BE2C (cell line): ENCODE measurements around the gene SHANK3.

Experiments
- DNase-seq: peaks from one replicate; pipeline ENCODE4 v3.0.0-alpha.2; 2020
- H3K27me3 ChIP-seq: fragments of 250-450 bp; sonication (Bioruptor Pico); 2 replicates; pipeline ENCODE4 v1.5.1; 2020; ENCODE audit warnings: mild to moderate bottlenecking
- H3K36me3 ChIP-seq: fragments of 250-450 bp; sonication (Bioruptor Pico); 2 replicates; pipeline ENCODE4 v1.5.1; 2020; ENCODE audit warnings: mild to moderate bottlenecking
- H3K4me1 ChIP-seq: fragments of 250-450 bp; sonication (Bioruptor Pico); 2 replicates; pipeline ENCODE4 v1.5.1; 2020
- H3K4me3 ChIP-seq: 2 replicates; pipeline ENCODE4 v1.5.1; 2011; ENCODE audit warnings: low read depth, low read length
- H3K9me3 ChIP-seq: fragments of 250-450 bp; sonication (Bioruptor Pico); 2 replicates; pipeline ENCODE4 v1.5.1; 2020
- CTCF ChIP-seq: IDR thresholded peaks from 2 replicates; pipeline ENCODE4 v1.5.1; 2012; ENCODE audit warnings: mild to moderate bottlenecking, low read depth, low read length

SHANK3 gene

DNA sequence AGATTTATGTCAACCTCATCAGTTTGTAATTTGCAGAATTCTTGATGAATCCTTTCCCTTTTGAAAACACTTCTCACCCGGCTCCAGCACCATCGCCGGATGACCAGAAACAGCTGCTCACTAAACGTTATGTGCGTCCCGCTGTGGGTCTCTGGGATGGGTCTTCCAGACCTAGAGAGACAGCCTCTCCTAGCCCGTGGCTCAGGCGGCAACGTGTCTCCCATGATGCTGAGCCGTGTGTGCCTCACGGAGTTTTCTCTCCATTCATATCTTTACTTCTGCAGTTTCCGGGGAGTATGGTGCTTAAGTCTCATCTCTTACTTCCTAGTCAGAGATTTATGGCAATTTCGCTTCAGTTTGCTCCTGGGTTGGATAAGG is 40.4 kb downstream of the SHANK3 start:
- no peaks in the 10 kb centered on the region for H3K9me3 ChIP-seq
- DNase-seq, result no peak
- H3K4me1 ChIP-seq, result no peaks in the 10 kb centered on the region
- TF ChIP-seq CTCF, result no peak
- no peak overlapping the region for H3K4me3 ChIP-seq
- no peaks in the 10 kb centered on the region for H3K36me3 ChIP-seq
- H3K27me3 ChIP-seq, result no peaks in the 10 kb centered on the region; the same call in 1 of the 2 replicates

GRCh38 chr22:50713571-50714056 is 41.0 kb downstream of the SHANK3 start:
- Histone ChIP-seq H3K4me1 (no peaks in the 10 kb centered on the region), H3K27me3 (no peaks in the 10 kb centered on the region; the same call in 1 of the 2 replicates), H3K4me3 (no peak overlapping the region), H3K36me3 (no peaks in the 10 kb centered on the region), H3K9me3 (no peaks in the 10 kb centered on the region)
- no peak for DNase-seq
- no peak for TF ChIP-seq CTCF

GRCh38 chr22:50714150-50714549 is 41.5 kb downstream of the SHANK3 start:
- no peak for DNase-seq
- no peak for TF ChIP-seq CTCF
- peaks cover 1% of the 10 kb centered on the region for H3K27me3 ChIP-seq

GRCh38 chr22:50714631-50715179 is 42.1 kb downstream of the SHANK3 start:
- Histone ChIP-seq H3K36me3 (no peaks in the 10 kb centered on the region), H3K27me3 (peaks cover 7% of the 10 kb centered on the region), H3K4me1 (no peaks in the 10 kb centered on the region), H3K9me3 (no peaks in the 10 kb centered on the region), H3K4me3 (no peak overlapping the region)
- no peak for TF ChIP-seq CTCF
- no peak for DNase-seq

More at GRCh38 chr22:50714150-50714549, 41.5 kb downstream of the SHANK3 start:
- no peak overlapping the region for H3K4me3 ChIP-seq
- H3K36me3 ChIP-seq, result no peaks in the 10 kb centered on the region
- H3K9me3 ChIP-seq, result no peaks in the 10 kb centered on the region
- H3K4me1 ChIP-seq, result no peaks in the 10 kb centered on the region

- Histone ChIP-seq H3K36me3 (no peaks in the 10 kb centered on the region), H3K9me3 (no peaks in the 10 kb centered on the region), H3K4me3 (no peak overlapping the region), H3K4me1 (no peaks in the 10 kb centered on the region), H3K27me3 (peaks cover 12% of the 10 kb centered on the region)
- TF ChIP-seq CTCF, result no peak
- no peak for DNase-seq
These were observed 42.6 kb downstream of the SHANK3 start for GRCh38 chr22:50715250-50715649.

DNA sequence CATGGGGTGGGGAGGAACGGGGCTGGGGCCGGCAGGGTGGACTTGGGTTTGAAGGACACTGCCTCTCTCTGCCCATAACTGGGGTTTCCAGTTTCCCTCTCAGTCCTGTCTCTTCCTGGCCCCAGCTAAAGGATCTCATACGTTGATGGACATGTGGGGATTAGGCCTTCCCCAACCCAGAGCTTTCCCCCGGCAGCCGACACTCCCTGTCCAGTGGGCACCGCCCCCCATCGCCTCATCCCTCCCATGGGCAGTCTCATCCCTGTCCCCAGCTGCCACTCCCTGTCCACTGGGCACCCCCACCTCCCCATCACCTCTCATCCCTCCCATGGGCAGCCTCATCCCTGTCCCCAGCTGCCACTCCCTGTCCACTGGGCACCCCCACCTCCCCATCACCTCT is 43.2 kb downstream of the SHANK3 start:
- DNase-seq, result no peak
- no peak for TF ChIP-seq CTCF
- no peaks in the 10 kb centered on the region for H3K9me3 ChIP-seq
- peaks cover 18% of the 10 kb centered on the region for H3K27me3 ChIP-seq
- no peaks in the 10 kb centered on the region for H3K4me1 ChIP-seq
- H3K36me3 ChIP-seq, result no peaks in the 10 kb centered on the region
- H3K4me3 ChIP-seq, result no peak overlapping the region
